Keratinocyte (primary cell): ENCODE results near the gene USP10. TPM values are rescaled to one million over a fixed set of nuclear protein-coding genes. Genes with fewer than 3 reads are reported as not detected.

ENCODE experiments used
- DNase-seq: peaks from one replicate; pipeline ENCODE4 v3.0.0-alpha.2; 2011; ENCODE audit warnings: low read depth, missing footprints, low spot score
- FAIRE-seq: peaks from 2 replicates; lab custom pipeline; 2011; peaks lifted over from hg19 to GRCh38; lab: Jason Lieb, UNC
- H2AFZ ChIP-seq: 2 replicates; pipeline ENCODE4 v1.6.0; 2012; ENCODE audit warnings: low read length, control low read depth, inconsistent platforms; ENCODE audit not compliant: control insufficient read depth
- H3K27ac ChIP-seq: 2 replicates; pipeline ENCODE4 v1.5.1; 2011; ENCODE audit warnings: low read length; ENCODE audit not compliant: control insufficient read depth, insufficient read depth
- H3K27me3 ChIP-seq: 3 replicates; pipeline ENCODE4 v1.6.0; 2011; ENCODE audit warnings: low read length; ENCODE audit not compliant: control insufficient read depth, insufficient read depth; ENCODE audit errors: extremely low read depth
- H3K36me3 ChIP-seq, 2 experiments: 2 replicates in 1 of 2; 3 replicates in 1 of 2; pipeline ENCODE4 v1.5.1; 2011; ENCODE audit warnings: low read length in 2 of 2, mild to moderate bottlenecking in 1 of 2; ENCODE audit not compliant: control insufficient read depth in 2 of 2, insufficient read depth in 2 of 2; ENCODE audit errors: extremely low read depth in 1 of 2
- H3K4me1 ChIP-seq: 3 replicates; pipeline ENCODE4 v1.5.1; 2011; ENCODE audit warnings: low read length; ENCODE audit not compliant: control insufficient read depth, insufficient read depth; ENCODE audit errors: extremely low read depth
- H3K4me2 ChIP-seq: 3 replicates; pipeline ENCODE4 v1.6.0; 2011; ENCODE audit warnings: low read depth, low read length; ENCODE audit not compliant: control insufficient read depth, insufficient read depth; ENCODE audit errors: extremely low read depth
- H3K4me3 ChIP-seq, 3 experiments: fragments of 200-600 bp in 1 of 3; sonication (generic) in 1 of 3; 2 replicates in 2 of 3; 3 replicates in 1 of 3; pipeline ENCODE4 v1.5.1; 2011 to 2016; ENCODE audit warnings: low read length in 3 of 3, mild to moderate bottlenecking in 3 of 3, control low read depth in 2 of 3, inconsistent platforms in 1 of 3, low read depth in 1 of 3, mixed read lengths in 1 of 3, mixed run types in 1 of 3, moderate library complexity in 1 of 3; ENCODE audit not compliant: control insufficient read depth in 2 of 3, insufficient read depth in 2 of 3; ENCODE audit errors: extremely low read depth in 1 of 3
- H3K79me2 ChIP-seq: 2 replicates; pipeline ENCODE4 v1.6.0; 2012; ENCODE audit warnings: low read length; ENCODE audit not compliant: control insufficient read depth, insufficient read depth
- H3K9ac ChIP-seq: 3 replicates; pipeline ENCODE4 v1.6.0; 2011; ENCODE audit warnings: low read length; ENCODE audit not compliant: control insufficient read depth, insufficient read depth; ENCODE audit errors: extremely low read depth
- H3K9me1 ChIP-seq: 3 replicates; pipeline ENCODE4 v1.6.0; 2011; ENCODE audit warnings: low read length; ENCODE audit not compliant: control insufficient read depth, insufficient read depth; ENCODE audit errors: extremely low read depth
- H3K9me3 ChIP-seq: 2 replicates; pipeline ENCODE4 v1.5.1; 2012; ENCODE audit warnings: low read depth, low read length; ENCODE audit not compliant: control insufficient read depth
- H4K20me1 ChIP-seq: 3 replicates; pipeline ENCODE4 v1.6.0; 2011; ENCODE audit warnings: low read length; ENCODE audit not compliant: control insufficient read depth, insufficient read depth; ENCODE audit errors: extremely low read depth
- EZH2 ChIP-seq: IDR thresholded peaks from one replicate; pipeline ENCODE4 v1.6.1; 2012; ENCODE audit warnings: inconsistent platforms, mild to moderate bottlenecking, low read length, moderate library complexity
- dilution Hi-C: fragments of 300-500 bp; cut with MboI; formaldehyde crosslinking; loops from one replicate; pipeline ENCODE4 v1.7.0; 2020; ENCODE audit warnings: low sequenced_read_pairs; ENCODE audit not compliant: extremely low pct_ligation_motif_present
- polyA plus RNA-seq, 5 experiments: library from polyadenylated mRNA; depleted of rRNA in 3 of 5; stranded (reverse) in 3 of 5; stranded (forward) in 1 of 5; unstranded in 1 of 5; fragments of >200 nt; gene quantifications; 1 replicate in 1 of 5; 2 replicates in 3 of 5; 3 replicates in 1 of 5; pipeline versions ENCODE4 v1.2.1 to v1.2.3, GENCODE V29; 2011 to 2012; ENCODE audit warnings: missing spikeins in 2 of 5, low read depth in 1 of 5, low replicate concordance in 1 of 5
- TF ChIP-seq, protein P1 (sequence below), 3 experiments: IDR thresholded peaks in 1 of 3; conservative IDR thresholded peaks in 1 of 3; optimal IDR thresholded peaks in 1 of 3; 2 replicates in 2 of 3; 3 replicates in 1 of 3; pipeline versions ENCODE3 to v1.5.1; 2011; ENCODE audit warnings: low read length in 3 of 3, mild to moderate bottlenecking in 3 of 3, moderate library complexity in 2 of 3, control low read depth in 1 of 3, inconsistent platforms in 1 of 3; ENCODE audit not compliant: insufficient read depth in 2 of 3; ENCODE audit errors: extremely low read depth in 1 of 3

The USP10 gene
- polyA plus RNA-seq, 1 donor (not counting 4 experiments of a cell fraction or from before 2014, with no cell fraction given) = 92.0 TPM

DNA sequence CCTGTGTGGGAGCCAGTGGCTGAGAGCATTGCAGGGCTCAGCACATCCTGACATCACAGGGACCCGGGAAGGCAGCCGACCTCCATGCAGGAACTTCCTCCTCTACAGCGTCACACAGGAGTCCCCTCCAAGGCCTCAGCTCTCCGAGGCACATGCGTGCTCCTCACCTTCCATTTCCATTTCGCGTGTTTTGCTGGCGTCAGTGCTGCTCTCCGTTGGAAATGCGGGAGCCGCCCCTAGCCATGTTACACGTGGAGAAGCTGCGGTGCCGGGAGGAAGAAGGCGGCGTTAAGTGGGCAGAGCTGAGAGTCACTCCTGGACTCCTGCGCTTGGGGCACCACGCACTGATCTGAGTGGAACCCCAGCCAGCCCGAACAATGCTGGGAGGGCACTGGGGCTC lies 94.8 kb downstream of the USP10 start:
- dilution Hi-C loops = no loop called here
- no peak overlapping the region for H3K4me3 ChIP-seq

DNA sequence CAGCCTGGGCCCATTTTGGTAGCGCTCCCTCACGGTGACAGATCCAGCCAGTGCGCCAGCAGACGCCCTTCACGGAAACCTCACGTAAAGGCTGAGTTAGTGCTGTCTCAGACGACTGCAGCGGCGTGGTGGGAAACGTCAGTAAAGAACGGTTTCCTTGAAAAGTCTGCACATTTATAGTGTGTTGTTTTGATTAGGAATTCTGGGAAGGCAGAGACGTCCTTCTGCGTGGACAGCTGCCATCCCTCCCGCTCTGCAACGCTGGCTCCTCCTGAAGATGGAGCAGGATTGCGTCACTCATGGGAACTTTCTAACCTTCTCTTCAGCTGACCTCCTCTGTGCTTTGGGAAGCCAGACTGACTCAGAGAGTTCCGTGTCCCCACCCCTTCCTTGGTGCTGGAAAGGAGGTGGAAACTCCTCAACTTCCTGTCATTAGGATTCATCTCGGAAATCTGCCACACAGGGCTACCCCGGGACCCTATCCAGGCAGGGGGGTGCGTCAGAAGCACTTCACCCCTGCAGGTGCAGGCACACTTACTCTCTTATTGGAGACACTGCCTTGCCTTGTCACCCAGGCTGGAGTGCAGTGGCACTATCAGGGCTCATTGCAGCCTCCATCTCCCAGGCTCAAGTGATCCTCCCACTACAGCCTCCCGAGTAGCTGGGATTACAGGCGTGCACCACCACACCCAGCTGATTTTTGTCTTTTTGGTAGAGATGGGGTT lies 95.7 kb downstream of the USP10 start:
- no peaks in the 10 kb centered on the region for H3K79me2 ChIP-seq
- H3K4me1 ChIP-seq = peaks cover 2% of the 10 kb centered on the region
- peaks cover 0 to 2% of the 10 kb centered on the region in 2 experiments for H3K36me3 ChIP-seq
- FAIRE-seq = no peak
- H3K9me1 ChIP-seq = no peaks in the 10 kb centered on the region
- no peak overlapping the region for H3K4me2 ChIP-seq
- H3K9me3 ChIP-seq = no peaks in the 10 kb centered on the region
- no peaks in the 10 kb centered on the region for H4K20me1 ChIP-seq
- no peak overlapping the region for H3K4me3 ChIP-seq
- H3K27me3 ChIP-seq = no peaks in the 10 kb centered on the region
- H2AFZ ChIP-seq = no peak overlapping the region
- no peak overlapping the region for H3K27ac ChIP-seq
- dilution Hi-C loops = no loop called here
- no peak for TF ChIP-seq EZH2
- TF ChIP-seq, protein P1, sequence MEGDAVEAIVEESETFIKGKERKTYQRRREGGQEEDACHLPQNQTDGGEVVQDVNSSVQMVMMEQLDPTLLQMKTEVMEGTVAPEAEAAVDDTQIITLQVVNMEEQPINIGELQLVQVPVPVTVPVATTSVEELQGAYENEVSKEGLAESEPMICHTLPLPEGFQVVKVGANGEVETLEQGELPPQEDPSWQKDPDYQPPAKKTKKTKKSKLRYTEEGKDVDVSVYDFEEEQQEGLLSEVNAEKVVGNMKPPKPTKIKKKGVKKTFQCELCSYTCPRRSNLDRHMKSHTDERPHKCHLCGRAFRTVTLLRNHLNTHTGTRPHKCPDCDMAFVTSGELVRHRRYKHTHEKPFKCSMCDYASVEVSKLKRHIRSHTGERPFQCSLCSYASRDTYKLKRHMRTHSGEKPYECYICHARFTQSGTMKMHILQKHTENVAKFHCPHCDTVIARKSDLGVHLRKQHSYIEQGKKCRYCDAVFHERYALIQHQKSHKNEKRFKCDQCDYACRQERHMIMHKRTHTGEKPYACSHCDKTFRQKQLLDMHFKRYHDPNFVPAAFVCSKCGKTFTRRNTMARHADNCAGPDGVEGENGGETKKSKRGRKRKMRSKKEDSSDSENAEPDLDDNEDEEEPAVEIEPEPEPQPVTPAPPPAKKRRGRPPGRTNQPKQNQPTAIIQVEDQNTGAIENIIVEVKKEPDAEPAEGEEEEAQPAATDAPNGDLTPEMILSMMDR (optimal IDR thresholded peaks at IDR 0.05 in 1 of 3, IDR thresholded peaks at IDR 0.05 in 1 of 3, conservative IDR thresholded peaks at IDR 0.05 in 1 of 3; ENCODE audit: extremely low read depth in 1 of 3, insufficient read depth in 2 of 3, low read length in 3 of 3) = no peak
- no peak for DNase-seq
- H3K9ac ChIP-seq = no peak overlapping the region

More for the DNA sequence above, 94.8 kb downstream of the USP10 start:
- Histone ChIP-seq H3K9me3 (no peaks in the 10 kb centered on the region), H2AFZ (no peak overlapping the region), H3K27me3 (no peaks in the 10 kb centered on the region), H3K9me1 (no peaks in the 10 kb centered on the region), H3K27ac (no peak overlapping the region), H3K79me2 (no peaks in the 10 kb centered on the region), H4K20me1 (no peaks in the 10 kb centered on the region), H3K4me2 (no peak overlapping the region), H3K9ac (no peak overlapping the region), H3K4me1 (peaks cover 2% of the 10 kb centered on the region), H3K36me3 (peaks cover 0 to 2% of the 10 kb centered on the region in 2 experiments)
- DNase-seq (no peak), FAIRE-seq (no peak)
- TF ChIP-seq, protein P1 (optimal IDR thresholded peaks at IDR 0.05 in 1 of 3, IDR thresholded peaks at IDR 0.05 in 1 of 3, conservative IDR thresholded peaks at IDR 0.05 in 1 of 3; ENCODE audit: extremely low read depth in 1 of 3, insufficient read depth in 2 of 3, low read length in 3 of 3) = no peak
- no peak for TF ChIP-seq EZH2
